Activated CD8-positive, alpha-beta T cell treated with anti-CD3 and anti-CD28 coated beads for 36 hours (primary cell): Measurements from ENCODE around the gene ITGA3. TPM values are rescaled to one million over a fixed set of nuclear protein-coding genes. Genes with fewer than 3 reads are reported as not detected.

ENCODE experiments used
- ATAC-seq: fragments of 200-7000 bp; cut with Tn5 transposase; one replicate; pipeline ENCODE4 v1.10.0; 2021; ENCODE audit warnings: mild to moderate bottlenecking, moderate library complexity
- CTCF ChIA-PET: fragments of 350-600 bp; sonication (Branson Sonifier 250); formaldehyde crosslinking; loops from one replicate; lab custom pipeline; 2021; ENCODE audit warnings: antibody characterized with exemption; lab: Charles Lee
- POLR2A ChIA-PET: fragments of 350-600 bp; sonication (Branson Sonifier 250); formaldehyde crosslinking; loops from one replicate; lab custom pipeline; 2021; ENCODE audit warnings: antibody characterized with exemption; lab: Charles Lee
- DNase-seq: peaks from one replicate; pipeline ENCODE4 v3.0.0-alpha.2; 2020
- H3K27ac Mint-ChIP-seq: one replicate; pipeline ENCODE4 v1.8.0; 2021; ENCODE audit warnings: mild to moderate bottlenecking, mixed read lengths
- H3K27me3 Mint-ChIP-seq: one replicate; pipeline ENCODE4 v1.8.0; 2021; ENCODE audit warnings: mixed read lengths
- H3K36me3 Mint-ChIP-seq: one replicate; pipeline ENCODE4 v1.8.0; 2021; ENCODE audit warnings: low read depth, mixed read lengths
- H3K4me1 Mint-ChIP-seq: one replicate; pipeline ENCODE4 v1.8.0; 2021; ENCODE audit warnings: low read depth, mixed read lengths
- H3K4me3 Mint-ChIP-seq: one replicate; pipeline ENCODE4 v1.8.0; 2021; ENCODE audit warnings: mild to moderate bottlenecking, moderate library complexity, mixed read lengths
- H3K9me3 Mint-ChIP-seq: one replicate; pipeline ENCODE4 v1.8.0; 2021; ENCODE audit warnings: mixed read lengths
- intact Hi-C: fragments of 100-400 bp; cut with micrococcal nuclease; formaldehyde crosslinking; loops from one replicate; pipeline ENCODE4 v1.10.0; 2022
- total RNA-seq, 2 experiments: library from RNA; stranded (reverse); gene quantifications; one replicate each; pipeline ENCODE4 v1.2.3, GENCODE V29; 2021
- TF ChIP-seq, protein P1 (sequence below): fragments of 200-600 bp; IDR thresholded peaks from one replicate; pipeline ENCODE4 v1.8.0; 2022; ENCODE audit warnings: antibody characterized with exemption, mild to moderate bottlenecking

Gene ITGA3
- total RNA-seq = 1 to 10 TPM; 4.2 to 7.2 TPM

DNA sequence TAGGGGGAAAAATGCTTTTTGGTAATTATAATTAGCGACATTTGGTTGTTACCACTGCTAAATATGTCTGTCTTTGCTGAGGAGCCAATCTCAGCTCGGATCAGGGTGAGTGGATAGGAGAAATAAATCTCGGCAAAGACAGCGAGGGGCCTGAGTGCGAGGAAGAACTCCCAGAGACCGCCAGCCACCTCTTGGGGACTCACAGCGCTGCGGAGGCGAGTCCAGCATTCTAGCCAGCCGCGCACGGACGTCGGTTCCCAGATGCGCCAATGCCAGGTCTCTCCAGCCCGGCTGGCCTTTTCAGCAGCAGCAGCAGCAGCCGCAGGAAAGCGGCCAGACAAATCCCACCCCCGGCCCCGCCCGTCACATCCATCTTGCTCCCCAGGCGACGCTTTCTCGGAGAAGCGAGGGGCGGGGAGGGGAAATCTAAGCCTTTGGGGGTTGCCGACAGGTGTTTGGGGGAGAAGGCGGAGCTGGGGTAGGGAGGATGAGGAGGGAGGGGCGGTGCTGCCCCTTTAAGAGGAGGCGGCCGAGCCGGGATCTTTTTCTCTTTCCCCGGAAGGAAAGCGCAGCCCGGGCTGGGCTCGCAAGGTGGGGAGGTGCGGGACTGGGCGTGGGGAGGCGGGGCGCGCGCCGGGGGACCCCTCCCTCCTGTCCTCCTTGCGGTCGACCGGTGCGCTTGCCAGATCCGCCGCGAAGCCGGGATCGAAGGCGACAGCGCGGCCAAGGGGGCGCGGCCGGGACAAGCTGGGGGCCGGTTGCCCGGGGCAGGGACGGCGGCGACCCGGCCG is at the start of gene ITGA3:
Gene ITGA3, plus strand, starts transcription at position 685 of the 791 bp plus-strand sequence. CDS start 330 bp downstream, outside the sequence.
- POLR2A ChIA-PET = interaction anchor here (0.6 to 1.7 kb wide), 6 partner anchors 11 to 205 kb away, joined by 3 to 4 read pairs (median 3); no protein-coding TSS in a partner anchor
- peak within 1 kb of the TSS; percentile 14 for H3K27ac Mint-ChIP-seq
- peak within 1 kb of the TSS; percentile 82 for H3K4me3 Mint-ChIP-seq
- intact Hi-C loops = no loop called here
- peaks cover 3% of the 10 kb centered on the region for H3K27me3 Mint-ChIP-seq
- no peaks in the 10 kb centered on the region for H3K9me3 Mint-ChIP-seq
- H3K4me1 Mint-ChIP-seq = peaks cover 21% of the 10 kb centered on the region
- CTCF ChIA-PET = interaction anchor here (0.9 to 6.4 kb wide), 9 partner anchors 10 to 500 kb away, joined by 3 to 62 read pairs (median 4); partner anchors contain the start of genes COL1A1 and PDK2
- no peaks in the 10 kb centered on the region for H3K36me3 Mint-ChIP-seq
- TF ChIP-seq, protein P1, sequence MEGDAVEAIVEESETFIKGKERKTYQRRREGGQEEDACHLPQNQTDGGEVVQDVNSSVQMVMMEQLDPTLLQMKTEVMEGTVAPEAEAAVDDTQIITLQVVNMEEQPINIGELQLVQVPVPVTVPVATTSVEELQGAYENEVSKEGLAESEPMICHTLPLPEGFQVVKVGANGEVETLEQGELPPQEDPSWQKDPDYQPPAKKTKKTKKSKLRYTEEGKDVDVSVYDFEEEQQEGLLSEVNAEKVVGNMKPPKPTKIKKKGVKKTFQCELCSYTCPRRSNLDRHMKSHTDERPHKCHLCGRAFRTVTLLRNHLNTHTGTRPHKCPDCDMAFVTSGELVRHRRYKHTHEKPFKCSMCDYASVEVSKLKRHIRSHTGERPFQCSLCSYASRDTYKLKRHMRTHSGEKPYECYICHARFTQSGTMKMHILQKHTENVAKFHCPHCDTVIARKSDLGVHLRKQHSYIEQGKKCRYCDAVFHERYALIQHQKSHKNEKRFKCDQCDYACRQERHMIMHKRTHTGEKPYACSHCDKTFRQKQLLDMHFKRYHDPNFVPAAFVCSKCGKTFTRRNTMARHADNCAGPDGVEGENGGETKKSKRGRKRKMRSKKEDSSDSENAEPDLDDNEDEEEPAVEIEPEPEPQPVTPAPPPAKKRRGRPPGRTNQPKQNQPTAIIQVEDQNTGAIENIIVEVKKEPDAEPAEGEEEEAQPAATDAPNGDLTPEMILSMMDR = no peak
- peak; percentile 45 for ATAC-seq
- DNase-seq = peak; percentile 68

DNA sequence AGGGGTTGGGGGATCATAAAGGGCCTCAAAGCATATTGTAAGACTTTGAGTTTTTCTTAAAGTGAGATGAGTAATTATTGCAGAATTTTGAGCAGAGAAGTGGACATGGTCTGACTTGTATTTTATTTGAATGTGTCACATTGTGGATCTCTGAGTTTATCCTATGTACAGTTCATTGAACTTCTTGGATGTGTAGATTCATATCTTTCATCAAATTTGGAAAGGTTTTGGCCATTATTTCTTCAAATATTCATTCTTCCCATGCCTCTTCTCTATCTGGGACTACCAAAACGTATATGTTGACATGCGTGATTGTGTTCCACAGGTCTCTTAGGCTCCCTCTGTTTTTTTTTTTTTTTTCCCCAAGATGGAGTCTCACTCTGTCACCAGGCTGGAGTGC is 46.6 kb upstream of the ITGA3 start:
- no peak overlapping the region for H3K27ac Mint-ChIP-seq
- H3K4me3 Mint-ChIP-seq = no peak overlapping the region
- TF ChIP-seq, protein P1 = no peak
- no peaks in the 10 kb centered on the region for H3K4me1 Mint-ChIP-seq
- POLR2A ChIA-PET = no interaction called here
- DNase-seq (no peak), ATAC-seq (no peak)
- intact Hi-C loops = no loop called here
- CTCF ChIA-PET = interaction anchor here (2.2 kb wide), 1 partner anchor 12 kb away, joined by 14 read pairs; no protein-coding TSS in a partner anchor
- H3K36me3 Mint-ChIP-seq = no peaks in the 10 kb centered on the region
- peaks cover 19% of the 10 kb centered on the region for H3K27me3 Mint-ChIP-seq
- H3K9me3 Mint-ChIP-seq = peaks cover 18% of the 10 kb centered on the region

DNA sequence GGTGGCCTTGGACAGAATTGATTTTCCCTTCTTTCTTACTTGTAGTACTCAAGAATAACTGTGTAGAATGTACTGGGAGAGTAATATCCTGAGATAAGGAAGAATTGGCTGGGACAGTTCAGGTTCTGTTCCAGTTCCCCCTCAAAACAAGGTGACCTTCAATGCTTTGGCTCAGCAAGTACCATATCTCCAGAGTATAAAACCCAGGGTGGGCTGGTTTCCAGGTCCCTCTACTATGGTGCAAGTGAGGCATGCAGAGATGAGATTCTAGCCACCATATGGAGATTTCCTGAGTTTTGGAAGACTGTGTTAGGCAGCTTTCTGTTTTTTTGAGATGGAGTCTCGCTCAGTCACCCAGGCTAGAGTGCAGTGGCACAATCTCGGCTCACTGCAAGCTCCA is 42.8 kb upstream of the ITGA3 start:
- peaks cover 22% of the 10 kb centered on the region for H3K27me3 Mint-ChIP-seq
- TF ChIP-seq, protein P1 = no peak
- no peaks in the 10 kb centered on the region for H3K4me1 Mint-ChIP-seq
- intact Hi-C loops = no loop called here
- ChIA-PET CTCF (interaction anchor here (2.2 kb wide), 1 partner anchor 16 kb away, joined by 9 read pairs; no protein-coding TSS in a partner anchor), POLR2A (interaction anchor here (1.6 kb wide), 1 partner anchor 30 kb away, joined by 3 read pairs; no protein-coding TSS in a partner anchor)
- no peak overlapping the region for H3K27ac Mint-ChIP-seq
- H3K9me3 Mint-ChIP-seq = peaks cover 25% of the 10 kb centered on the region
- ATAC-seq = no peak
- DNase-seq = no peak
- H3K4me3 Mint-ChIP-seq = no peak overlapping the region
- H3K36me3 Mint-ChIP-seq = no peaks in the 10 kb centered on the region

DNA sequence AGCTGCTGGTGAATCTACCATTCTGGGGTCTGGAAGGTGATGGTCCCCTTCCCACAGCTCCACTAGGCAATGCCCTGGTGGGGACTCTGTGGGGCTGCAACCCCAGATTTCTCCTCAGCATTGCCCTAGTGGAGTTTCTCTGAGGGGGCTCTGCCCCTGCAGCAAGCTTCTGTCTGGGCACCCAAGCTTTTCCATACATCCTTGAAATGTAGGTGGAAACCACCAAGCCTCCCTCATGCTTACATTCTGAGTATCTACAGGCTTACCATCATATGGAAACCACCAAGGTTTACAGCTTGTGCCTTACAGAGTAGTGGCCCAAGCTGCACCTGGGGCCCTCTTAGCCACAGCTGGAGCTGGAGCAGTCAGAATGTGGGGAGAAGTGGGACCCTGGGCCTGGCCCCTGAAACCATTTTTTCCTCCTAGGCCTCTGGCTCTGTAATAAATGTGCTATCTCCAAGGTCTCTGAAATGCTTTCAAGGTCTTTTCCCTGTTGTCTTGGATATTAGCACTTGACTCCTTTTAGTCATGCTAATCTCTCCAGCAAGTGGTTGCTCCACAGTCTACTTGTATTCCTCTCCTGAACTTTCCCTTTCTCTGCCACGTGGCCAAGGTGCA is 41.3 kb upstream of the ITGA3 start:
- ATAC-seq (no peak), DNase-seq (no peak)
- H3K4me1 Mint-ChIP-seq = no peaks in the 10 kb centered on the region
- ChIA-PET POLR2A (interaction anchor here (1.6 kb wide), 1 partner anchor 29 kb away, joined by 3 read pairs; no protein-coding TSS in a partner anchor), CTCF (interaction anchor here (1.1 to 2.2 kb wide), 3 partner anchors 18 to 73 kb away, joined by 3 to 9 read pairs (median 3); no protein-coding TSS in a partner anchor)
- H3K27ac Mint-ChIP-seq = no peak overlapping the region
- H3K36me3 Mint-ChIP-seq = no peaks in the 10 kb centered on the region
- no peak overlapping the region for H3K4me3 Mint-ChIP-seq
- H3K27me3 Mint-ChIP-seq = peaks cover 18% of the 10 kb centered on the region
- TF ChIP-seq, protein P1 = no peak
- intact Hi-C loops = no loop called here
- H3K9me3 Mint-ChIP-seq = peaks cover 21% of the 10 kb centered on the region
